Fibroblast of mammary gland (primary cell): ENCODE measurements around the gene ZIM2.

ENCODE experiments used
- DNase-seq: peaks from one replicate; pipeline ENCODE4 v3.0.0-alpha.2; 2010; ENCODE audit warnings: low read depth
- H3K4me3 ChIP-seq: 2 replicates; pipeline ENCODE4 v1.5.1; 2011; ENCODE audit warnings: low read depth, mild to moderate bottlenecking, low read length, moderate library complexity; ENCODE audit not compliant: control insufficient read depth
- CTCF ChIP-seq: conservative IDR thresholded peaks from 2 replicates; pipeline ENCODE4 v1.5.1; 2011; ENCODE audit warnings: low read depth, low read length, inconsistent platforms; ENCODE audit not compliant: control insufficient read depth, insufficient read depth

Gene ZIM2

GRCh38 chr19:56823417-56823816, 17.1 kb downstream of the ZIM2 start:
- no peak overlapping the region for H3K4me3 ChIP-seq
- no peak for TF ChIP-seq CTCF
- no peak for DNase-seq

- no peak overlapping the region for H3K4me3 ChIP-seq
- TF ChIP-seq CTCF: no peak
- no peak for DNase-seq
Observed at GRCh38 chr19:56822755-56823154, 17.8 kb downstream of the ZIM2 start.

- no peak for DNase-seq
- no peak overlapping the region for H3K4me3 ChIP-seq
- no peak for TF ChIP-seq CTCF
Observed at GRCh38 chr19:56821675-56822074, 18.9 kb downstream of the ZIM2 start.

- no peak for TF ChIP-seq CTCF
- DNase-seq: no peak
- no peak overlapping the region for H3K4me3 ChIP-seq
Observed at GRCh38 chr19:56821209-56821608, 19.3 kb downstream of the ZIM2 start.

- DNase-seq: no peak
- H3K4me3 ChIP-seq: no peak overlapping the region
- no peak for TF ChIP-seq CTCF
Observed at GRCh38 chr19:56819166-56819565, 21.4 kb downstream of the ZIM2 start.

- no peak for DNase-seq
- no peak for TF ChIP-seq CTCF
- no peak overlapping the region for H3K4me3 ChIP-seq
Observed at GRCh38 chr19:56814656-56815055, 25.9 kb downstream of the ZIM2 start.

- no peak overlapping the region for H3K4me3 ChIP-seq
- no peak for DNase-seq
- TF ChIP-seq CTCF: no peak
Observed at GRCh38 chr19:56813531-56813930, 27.0 kb downstream of the ZIM2 start.
